AG09309 (cell line): ENCODE measurements around the gene WDR7.

Experiments
- DNase-seq: peaks from one replicate; pipeline ENCODE4 v3.0.0-alpha.2; 2010; ENCODE audit warnings: low read depth
- H3K4me3 ChIP-seq: 2 replicates; pipeline ENCODE4 v1.5.1; 2011; ENCODE audit warnings: mild to moderate bottlenecking, low read depth, low read length, moderate library complexity; ENCODE audit not compliant: control insufficient read depth
- TF ChIP-seq, protein P1 (sequence below): IDR thresholded peaks from 2 replicates; pipeline ENCODE4 v1.5.1; 2011; ENCODE audit warnings: mild to moderate bottlenecking, low read depth, low read length, inconsistent platforms; ENCODE audit not compliant: insufficient read depth, control insufficient read depth; ENCODE audit errors: missing control alignments

The WDR7 gene

DNA sequence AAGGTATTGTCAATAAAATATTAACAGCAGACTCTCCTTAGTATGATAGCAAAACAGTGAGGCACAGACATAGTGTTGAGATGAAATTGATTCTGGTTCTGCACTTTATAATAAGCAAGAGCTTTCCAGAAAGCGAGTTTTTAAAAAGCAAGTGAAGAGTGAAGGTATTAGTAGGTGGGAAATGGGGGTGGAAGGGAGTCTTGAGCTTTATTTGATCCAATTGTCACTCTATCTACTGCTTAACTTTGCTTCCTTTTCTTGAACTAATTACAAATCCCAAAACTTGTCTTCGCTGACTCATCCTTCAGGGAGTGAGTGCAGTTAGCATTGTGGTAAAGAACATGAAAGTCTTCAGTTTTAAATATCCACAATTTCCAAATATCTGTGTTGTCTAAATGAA is 375.2 kb downstream of the WDR7 start:
- no peak for DNase-seq
- TF ChIP-seq, protein P1, sequence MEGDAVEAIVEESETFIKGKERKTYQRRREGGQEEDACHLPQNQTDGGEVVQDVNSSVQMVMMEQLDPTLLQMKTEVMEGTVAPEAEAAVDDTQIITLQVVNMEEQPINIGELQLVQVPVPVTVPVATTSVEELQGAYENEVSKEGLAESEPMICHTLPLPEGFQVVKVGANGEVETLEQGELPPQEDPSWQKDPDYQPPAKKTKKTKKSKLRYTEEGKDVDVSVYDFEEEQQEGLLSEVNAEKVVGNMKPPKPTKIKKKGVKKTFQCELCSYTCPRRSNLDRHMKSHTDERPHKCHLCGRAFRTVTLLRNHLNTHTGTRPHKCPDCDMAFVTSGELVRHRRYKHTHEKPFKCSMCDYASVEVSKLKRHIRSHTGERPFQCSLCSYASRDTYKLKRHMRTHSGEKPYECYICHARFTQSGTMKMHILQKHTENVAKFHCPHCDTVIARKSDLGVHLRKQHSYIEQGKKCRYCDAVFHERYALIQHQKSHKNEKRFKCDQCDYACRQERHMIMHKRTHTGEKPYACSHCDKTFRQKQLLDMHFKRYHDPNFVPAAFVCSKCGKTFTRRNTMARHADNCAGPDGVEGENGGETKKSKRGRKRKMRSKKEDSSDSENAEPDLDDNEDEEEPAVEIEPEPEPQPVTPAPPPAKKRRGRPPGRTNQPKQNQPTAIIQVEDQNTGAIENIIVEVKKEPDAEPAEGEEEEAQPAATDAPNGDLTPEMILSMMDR, result no peak
- H3K4me3 ChIP-seq, result no peak overlapping the region

DNA sequence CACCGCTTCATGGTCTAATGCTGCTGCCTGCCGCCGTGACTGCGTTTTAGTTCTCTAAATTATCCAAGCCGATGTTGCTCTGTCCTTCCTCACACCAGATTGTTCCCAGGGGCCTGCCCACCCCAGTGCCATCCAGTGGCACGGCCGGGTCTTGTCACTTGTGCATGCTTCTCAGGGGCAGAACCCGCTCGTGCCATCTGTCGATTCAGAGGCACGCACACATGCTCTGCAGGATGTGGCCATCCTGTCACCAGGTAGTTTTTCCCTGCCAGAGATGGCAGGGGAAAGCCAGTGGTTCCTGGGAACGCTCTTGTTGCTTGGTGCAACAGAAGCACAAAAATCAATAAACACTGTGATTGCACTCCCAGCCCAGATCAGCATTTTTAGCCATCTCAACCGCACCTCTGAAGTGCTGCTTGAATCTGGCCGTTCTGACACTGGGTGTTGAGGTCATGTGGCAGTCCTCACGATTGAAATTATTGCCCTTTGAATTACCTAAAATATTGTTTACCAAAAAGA is 376.1 kb downstream of the WDR7 start:
- H3K4me3 ChIP-seq, result no peak overlapping the region
- no peak for DNase-seq
- TF ChIP-seq, protein P1, result no peak

DNA sequence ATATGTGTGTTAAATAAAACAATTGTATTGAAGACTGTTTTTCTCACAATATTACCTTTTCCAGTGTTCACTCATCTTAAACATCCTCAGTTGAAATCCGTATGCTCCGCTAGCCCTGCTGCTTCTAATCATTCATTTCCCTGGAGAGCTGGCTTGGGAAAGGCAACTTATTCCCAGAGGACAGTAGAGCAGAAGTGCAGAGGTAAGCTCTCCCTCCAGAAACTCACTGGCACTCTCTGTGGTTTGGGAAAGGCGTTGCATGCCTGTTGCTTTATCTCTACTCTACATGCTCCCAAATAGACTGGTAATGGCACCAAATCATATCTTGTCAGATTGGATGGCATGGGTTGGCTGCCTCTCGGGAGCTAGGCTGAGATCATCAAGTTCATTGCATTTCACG is 378.6 kb downstream of the WDR7 start:
- H3K4me3 ChIP-seq, result no peak overlapping the region
- TF ChIP-seq, protein P1, result peak; percentile 9
- DNase-seq, result no peak

DNA sequence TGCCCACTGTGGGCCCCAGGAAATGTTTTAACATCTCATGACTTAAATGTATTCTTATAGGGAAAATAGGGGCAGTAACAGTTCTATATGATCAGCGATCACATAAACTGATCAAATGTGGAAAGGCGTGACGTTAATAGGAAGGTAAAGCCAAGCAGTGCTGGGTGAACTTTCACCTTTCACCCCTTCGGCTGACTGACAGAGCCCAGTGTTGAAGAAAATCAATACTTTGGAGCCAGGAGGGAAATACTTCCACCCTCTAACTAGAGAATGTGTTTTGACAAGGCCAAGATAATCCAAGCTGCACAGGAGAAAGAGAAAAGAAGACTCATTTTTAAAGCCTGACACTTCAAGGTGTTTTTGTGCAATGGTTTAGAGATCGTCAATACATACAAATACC is 379.3 kb downstream of the WDR7 start:
- TF ChIP-seq, protein P1, result no peak
- H3K4me3 ChIP-seq, result no peak overlapping the region
- no peak for DNase-seq

DNA sequence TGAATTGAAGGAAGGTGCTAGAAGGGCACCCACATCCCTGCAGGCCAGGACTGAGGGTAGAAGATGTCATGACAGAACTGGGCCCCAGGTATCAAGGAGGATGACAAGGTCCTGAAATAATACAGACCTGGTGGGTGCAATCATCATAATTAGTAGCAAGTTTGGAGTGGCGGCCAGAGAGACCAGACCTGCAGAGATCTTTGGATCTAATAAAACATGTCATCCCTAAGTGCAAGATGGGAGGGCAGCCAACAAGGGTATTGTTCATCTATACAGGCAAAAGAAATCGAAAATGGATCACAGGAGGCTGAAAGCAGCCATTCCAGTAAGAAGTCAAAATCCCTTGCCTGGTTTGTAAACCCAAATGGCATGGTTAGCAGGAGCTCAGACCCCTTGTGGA is 384.4 kb downstream of the WDR7 start:
- no peak overlapping the region for H3K4me3 ChIP-seq
- TF ChIP-seq, protein P1, result no peak
- DNase-seq, result no peak

DNA sequence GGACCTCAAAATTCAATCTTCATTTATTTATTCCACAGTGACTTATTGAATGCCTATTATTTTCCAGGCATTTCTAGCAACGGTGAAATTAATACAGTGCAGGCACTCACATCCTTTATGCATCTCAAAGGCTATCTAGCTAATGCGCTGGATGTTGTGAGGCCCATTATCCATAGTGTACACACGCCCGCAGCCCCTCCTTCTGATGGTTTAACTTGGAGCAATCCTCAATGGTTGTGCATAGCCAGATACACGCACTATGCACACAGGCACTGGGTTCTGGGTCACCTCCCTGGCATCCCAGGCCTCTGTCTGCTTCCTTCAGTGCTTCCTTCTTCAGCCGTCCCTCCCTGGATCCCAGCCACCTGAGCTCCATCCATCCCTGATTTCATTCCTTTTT is 387.2 kb downstream of the WDR7 start:
- H3K4me3 ChIP-seq, result no peak overlapping the region
- TF ChIP-seq, protein P1, result no peak
- DNase-seq, result no peak

DNA sequence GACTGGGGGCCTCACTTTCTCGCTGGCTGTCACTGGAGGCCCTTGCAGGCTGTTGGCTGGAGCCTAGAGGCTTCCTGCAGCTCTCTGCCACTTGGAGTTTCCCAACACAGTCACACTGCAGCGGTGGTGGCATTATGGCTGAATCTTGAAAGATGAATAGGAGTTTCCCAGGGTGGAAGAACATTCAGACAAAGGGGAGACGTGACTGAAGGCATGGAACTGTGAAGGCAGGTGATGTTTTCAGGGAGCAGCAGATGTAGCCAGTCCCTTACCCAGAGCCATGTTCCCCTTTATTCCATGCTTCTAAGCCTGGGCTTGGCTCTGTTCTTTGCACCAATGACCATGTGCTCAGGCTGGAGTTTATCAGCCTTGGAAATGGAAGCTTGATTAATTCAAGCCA is 389.0 kb downstream of the WDR7 start:
- no peak overlapping the region for H3K4me3 ChIP-seq
- TF ChIP-seq, protein P1, result no peak
- no peak for DNase-seq
